Suprapubic skin (tissue), 4 donors: ENCODE results near the gene ADA. TPM values are rescaled to one million over a fixed set of nuclear protein-coding genes. Genes with fewer than 3 reads are reported as not detected.

Experiments used
- DNase-seq, 2 donors: peaks; one replicate each; pipeline ENCODE4 v3.0.0-alpha.2; 2019; ENCODE audit warnings: low spot score in 2 of 2
- H3K27ac ChIP-seq: fragments of 200-600 bp; sonication (generic); one replicate; pipeline ENCODE4 v1.5.1; 2019
- H3K27me3 ChIP-seq: fragments of 200-600 bp; sonication (generic); one replicate; pipeline ENCODE4 v1.5.1; 2019
- H3K36me3 ChIP-seq: fragments of 200-600 bp; sonication (generic); one replicate; pipeline ENCODE4 v1.5.1; 2019
- H3K4me1 ChIP-seq: fragments of 200-600 bp; sonication (generic); one replicate; pipeline ENCODE4 v1.5.1; 2019
- H3K4me3 ChIP-seq: fragments of 200-600 bp; sonication (generic); one replicate; pipeline ENCODE4 v1.5.1; 2019; ENCODE audit warnings: mild to moderate bottlenecking
- H3K9me3 ChIP-seq: fragments of 200-600 bp; sonication (generic); one replicate; pipeline ENCODE4 v1.5.1; 2019
- EP300 ChIP-seq: sonication (generic); formaldehyde crosslinking; IDR thresholded peaks from one replicate; pipeline ENCODE4 v1.6.1; 2017; ENCODE audit warnings: antibody characterized with exemption
- POLR2A ChIP-seq, 2 donors: fragments of 450-650 bp; IDR thresholded peaks; one replicate each; pipeline ENCODE4 v1.6.1; 2017; ENCODE audit warnings: antibody characterized with exemption in 2 of 2, mild to moderate bottlenecking in 2 of 2, moderate library complexity in 2 of 2
- POLR2AphosphoS5 ChIP-seq, 3 donors: sonication (generic); formaldehyde crosslinking; IDR thresholded peaks; one replicate each; pipeline ENCODE4 v1.6.1; 2017; ENCODE audit warnings: antibody characterized with exemption in 3 of 3
- WGBS: methylation state at CpG from one replicate; pipeline ENCODE4 v1.1.5; 2018; 5-methylcytosine and 5-hydroxymethylcytosine counted together
- total RNA-seq, 4 donors: library from RNA; depleted of rRNA; stranded (reverse); fragments of >200 nt; gene quantifications; one replicate each; pipeline ENCODE4 v1.1.0, GENCODE V29; 2016
- TF ChIP-seq, protein P1 (sequence below), 2 donors: fragments of 200-600 bp in 1 of 2; fragments of 450-650 bp in 1 of 2; sonication (generic) in 1 of 2; IDR thresholded peaks; one replicate each; pipeline ENCODE4 v1.5.1; 2016 to 2019; ENCODE audit warnings: antibody characterized with exemption in 2 of 2, mild to moderate bottlenecking in 1 of 2, moderate library complexity in 1 of 2

The ADA gene
- total RNA-seq, 4 donors from 2014 or later: 4.1 to 9.4 (median 7.8) TPM

DNA sequence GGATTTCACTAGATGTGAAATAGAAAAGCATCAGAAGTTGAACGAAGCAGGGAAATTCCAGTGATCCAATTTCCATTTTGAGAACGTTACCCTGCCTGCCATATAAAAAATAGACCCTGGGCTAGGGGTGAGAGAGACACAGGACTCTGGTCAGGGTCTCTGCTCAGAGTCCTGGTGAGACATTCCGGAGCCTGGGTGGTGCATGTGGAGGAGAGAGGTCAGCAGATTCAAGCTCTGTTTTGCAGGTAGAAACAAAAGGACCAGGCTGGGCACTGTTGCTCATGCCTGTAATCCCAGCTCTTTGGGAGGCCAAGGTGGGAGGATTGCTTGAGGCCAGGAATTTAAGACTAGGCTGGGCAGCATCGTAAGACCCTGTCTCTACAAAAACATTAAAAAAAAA is 51.2 kb downstream of the ADA start:
- H3K4me3 ChIP-seq: no peak overlapping the region
- H3K27ac ChIP-seq: peak overlapping the region; percentile 87
- no peak for TF ChIP-seq POLR2AphosphoS5 (IDR thresholded peaks at IDR 0.05)
- TF ChIP-seq, protein P1, sequence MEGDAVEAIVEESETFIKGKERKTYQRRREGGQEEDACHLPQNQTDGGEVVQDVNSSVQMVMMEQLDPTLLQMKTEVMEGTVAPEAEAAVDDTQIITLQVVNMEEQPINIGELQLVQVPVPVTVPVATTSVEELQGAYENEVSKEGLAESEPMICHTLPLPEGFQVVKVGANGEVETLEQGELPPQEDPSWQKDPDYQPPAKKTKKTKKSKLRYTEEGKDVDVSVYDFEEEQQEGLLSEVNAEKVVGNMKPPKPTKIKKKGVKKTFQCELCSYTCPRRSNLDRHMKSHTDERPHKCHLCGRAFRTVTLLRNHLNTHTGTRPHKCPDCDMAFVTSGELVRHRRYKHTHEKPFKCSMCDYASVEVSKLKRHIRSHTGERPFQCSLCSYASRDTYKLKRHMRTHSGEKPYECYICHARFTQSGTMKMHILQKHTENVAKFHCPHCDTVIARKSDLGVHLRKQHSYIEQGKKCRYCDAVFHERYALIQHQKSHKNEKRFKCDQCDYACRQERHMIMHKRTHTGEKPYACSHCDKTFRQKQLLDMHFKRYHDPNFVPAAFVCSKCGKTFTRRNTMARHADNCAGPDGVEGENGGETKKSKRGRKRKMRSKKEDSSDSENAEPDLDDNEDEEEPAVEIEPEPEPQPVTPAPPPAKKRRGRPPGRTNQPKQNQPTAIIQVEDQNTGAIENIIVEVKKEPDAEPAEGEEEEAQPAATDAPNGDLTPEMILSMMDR (IDR thresholded peaks at IDR 0.05): no peak
- peaks cover 43% of the 10 kb centered on the region for H3K4me1 ChIP-seq
- peak in 1 of 2 donors; percentile 61 for DNase-seq
- no peaks in the 10 kb centered on the region for H3K27me3 ChIP-seq
- no peaks in the 10 kb centered on the region for H3K9me3 ChIP-seq
- no peaks in the 10 kb centered on the region for H3K36me3 ChIP-seq
- WGBS: 83% methylated on average over 4 of the region's 4 CpGs

DNA sequence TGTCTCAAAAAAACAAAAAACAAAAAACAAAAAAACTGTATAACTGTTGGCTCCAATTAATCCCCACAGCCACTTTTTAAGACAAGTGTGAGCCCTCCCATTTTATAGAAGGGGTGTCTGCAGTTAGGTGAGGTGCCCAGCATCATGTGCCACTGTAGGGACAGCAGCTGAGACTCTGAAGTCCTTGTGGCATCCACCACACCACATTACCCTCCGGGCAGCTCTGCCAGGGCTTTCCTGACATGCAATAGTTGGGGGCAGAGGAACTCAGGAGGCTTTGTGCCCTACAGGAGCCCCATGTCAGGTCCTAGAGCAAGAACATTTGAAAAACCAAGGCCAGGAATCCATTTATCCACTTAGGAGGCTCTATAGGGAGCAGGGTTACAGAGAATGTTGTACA is 51.8 kb downstream of the ADA start:
- peak overlapping the region; percentile 87 for H3K27ac ChIP-seq
- no peaks in the 10 kb centered on the region for H3K36me3 ChIP-seq
- no peaks in the 10 kb centered on the region for H3K9me3 ChIP-seq
- no peaks in the 10 kb centered on the region for H3K27me3 ChIP-seq
- peaks cover 45% of the 10 kb centered on the region for H3K4me1 ChIP-seq
- DNase-seq: peak in 1 of 2 donors; percentile 37
- TF ChIP-seq POLR2AphosphoS5 (IDR thresholded peaks at IDR 0.05): no peak
- no peak for TF ChIP-seq POLR2A (IDR thresholded peaks at IDR 0.05)
- TF ChIP-seq, protein P1 (IDR thresholded peaks at IDR 0.05): no peak
- no peak for TF ChIP-seq EP300
- 88% methylated on average over 1 of the region's 1 CpG for WGBS
- no peak overlapping the region for H3K4me3 ChIP-seq

DNA sequence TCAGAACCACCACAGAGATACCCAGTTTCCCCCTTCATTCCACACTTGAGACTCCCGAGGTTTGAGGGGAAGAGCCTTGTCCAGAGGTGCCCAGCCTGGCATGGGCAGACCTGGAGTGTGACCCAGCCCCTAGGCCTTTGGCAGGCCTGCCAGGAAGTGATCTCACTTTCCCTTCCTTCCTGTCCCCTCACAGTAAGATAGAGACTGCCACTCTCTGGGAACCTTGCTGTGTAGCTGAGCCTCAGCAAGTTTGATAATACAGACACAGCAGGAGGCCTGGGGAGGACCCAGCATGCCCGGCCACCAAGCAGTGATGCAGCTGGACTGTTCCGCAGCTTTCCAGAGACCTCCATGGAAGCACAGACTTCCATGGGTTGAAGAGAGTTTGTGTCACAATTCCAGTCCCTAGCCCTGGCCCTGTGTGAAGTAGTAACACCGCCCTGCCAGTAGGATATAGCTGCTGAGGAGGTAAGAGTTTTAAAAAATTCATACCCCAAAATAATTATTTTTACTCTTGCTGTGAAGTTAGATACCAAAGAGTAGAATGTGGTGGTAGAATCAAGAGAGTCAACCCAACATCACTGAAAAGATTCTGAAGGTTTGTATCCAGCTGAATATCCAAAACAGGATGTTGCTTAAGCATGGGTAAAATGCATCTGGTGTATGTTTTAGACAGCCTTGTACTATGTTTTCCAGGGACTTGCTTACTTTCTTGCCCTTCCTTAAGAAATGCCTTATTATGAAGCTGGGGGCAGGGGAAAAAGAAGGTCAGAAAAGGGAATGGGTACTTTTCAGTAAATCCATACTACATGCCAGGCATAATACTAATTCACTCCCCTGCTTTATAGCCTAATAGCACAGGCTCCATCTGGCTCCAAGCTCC is 52.8 kb downstream of the ADA start:
- Histone ChIP-seq H3K36me3 (no peaks in the 10 kb centered on the region), H3K4me1 (peaks cover 55% of the 10 kb centered on the region), H3K27ac (peak overlapping the region; percentile 7), H3K4me3 (no peak overlapping the region), H3K27me3 (no peaks in the 10 kb centered on the region), H3K9me3 (no peaks in the 10 kb centered on the region)
- no peak for TF ChIP-seq EP300
- TF ChIP-seq POLR2A (IDR thresholded peaks at IDR 0.05): no peak
- no peak for TF ChIP-seq POLR2AphosphoS5 (IDR thresholded peaks at IDR 0.05)
- TF ChIP-seq, protein P1 (IDR thresholded peaks at IDR 0.05): no peak
- 59% methylated on average over 4 of the region's 4 CpGs for WGBS
- no peak for DNase-seq

DNA sequence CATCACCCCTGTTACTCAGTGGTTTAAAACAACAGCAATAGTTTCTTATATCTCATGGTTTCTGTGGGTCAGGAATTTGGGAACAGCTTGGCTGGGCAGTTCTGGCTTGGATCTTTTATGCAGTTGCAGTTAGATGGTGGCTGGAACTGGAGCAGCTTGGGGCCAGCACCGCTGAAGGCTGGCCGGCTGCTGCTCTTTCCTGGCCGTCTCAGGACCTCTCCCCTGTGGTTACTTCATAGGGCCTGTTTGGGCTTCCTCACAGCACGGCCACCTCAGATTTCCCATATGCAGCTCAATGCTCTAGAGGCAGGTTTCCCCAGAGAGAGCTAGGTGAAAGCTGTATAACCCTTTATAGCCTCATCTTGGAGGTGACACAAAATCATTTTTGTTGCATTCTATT is 53.6 kb downstream of the ADA start:
- no peak for DNase-seq
- Histone ChIP-seq H3K4me3 (no peak overlapping the region), H3K27me3 (no peaks in the 10 kb centered on the region), H3K36me3 (no peaks in the 10 kb centered on the region), H3K27ac (peak overlapping the region; percentile 7), H3K4me1 (peaks cover 56% of the 10 kb centered on the region), H3K9me3 (no peaks in the 10 kb centered on the region)
- TF ChIP-seq, protein P1 (IDR thresholded peaks at IDR 0.05): no peak
- no peak for TF ChIP-seq POLR2A (IDR thresholded peaks at IDR 0.05)
- TF ChIP-seq POLR2AphosphoS5 (IDR thresholded peaks at IDR 0.05): no peak
- no peak for TF ChIP-seq EP300
- 80% methylated on average over 1 of the region's 4 CpGs for WGBS

DNA sequence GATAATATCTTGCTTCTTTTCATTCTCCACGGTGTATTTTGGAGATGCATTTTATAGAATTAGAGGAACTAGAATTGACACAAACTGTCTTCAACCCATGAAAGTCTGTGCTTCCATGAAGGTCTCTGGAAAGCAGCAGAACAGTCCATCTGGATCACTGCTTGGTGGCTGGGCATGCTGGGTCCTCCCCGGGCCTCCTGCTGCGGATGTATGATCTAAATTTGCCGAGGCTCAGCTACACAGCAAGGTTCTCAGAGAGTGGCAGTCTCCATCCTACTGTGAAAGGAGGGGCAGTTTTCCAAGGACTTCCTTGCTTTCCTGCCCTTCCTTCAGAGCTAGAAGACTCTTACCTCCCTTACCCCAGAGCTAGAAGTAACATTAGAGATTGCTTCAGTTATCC is 54.0 kb downstream of the ADA start:
- Histone ChIP-seq H3K9me3 (no peaks in the 10 kb centered on the region), H3K36me3 (no peaks in the 10 kb centered on the region), H3K4me1 (peaks cover 55% of the 10 kb centered on the region), H3K27me3 (no peaks in the 10 kb centered on the region), H3K27ac (peak overlapping the region; percentile 7), H3K4me3 (no peak overlapping the region)
- DNase-seq: no peak
- no peak for TF ChIP-seq POLR2A (IDR thresholded peaks at IDR 0.05)
- no peak for TF ChIP-seq POLR2AphosphoS5 (IDR thresholded peaks at IDR 0.05)
- TF ChIP-seq, protein P1 (IDR thresholded peaks at IDR 0.05): no peak
- no peak for TF ChIP-seq EP300
- 76% methylated on average over 4 of the region's 4 CpGs for WGBS
